Measurements from ENCODE around the gene BABAM2.

Gene BABAM2

GRCh38 chr2:27890146-27890923, at the start of gene BABAM2, which contains the start of gene RBKS:
Gene BABAM2, plus strand, starts transcription at chr2:27890729. Its CDS starts 3,828 bp downstream, at chr2:27894557.
Gene RBKS, minus strand, starts transcription at chr2:27890387. Its CDS starts 42 bp downstream, at chr2:27890345.
- H3K27ac ChIP-seq (ENCODE audit: extremely low read depth, low read depth, low read length): peak within 1 kb of the TSS; percentile 84
- ChIA-PET CTCF (interaction anchor here (0.8 kb wide), 1 partner anchor 506 kb away, joined by 3 read pairs; no protein-coding TSS in a partner anchor), POLR2A (interaction anchor here (0.6 to 2.0 kb wide), 4 partner anchors 8 to 92 kb away, joined by 3 to 5 read pairs (median 4); no protein-coding TSS in a partner anchor)
- H3K4me3 ChIP-seq (ENCODE audit: low read depth, low read length): peak within 1 kb of the TSS; percentile 92
- H3K9me3 ChIP-seq (ENCODE audit: control insufficient read depth, insufficient read depth, low read depth, low read length): no peaks in the 10 kb centered on the region
- peaks cover 0 to 10% of the 10 kb centered on the region in 2 experiments; a peak in 1 of 3 replicates for H3K36me3 ChIP-seq (ENCODE audit: control insufficient read depth in 2 of 2, insufficient read depth in 1 of 2, low read length in 2 of 2)
- peaks cover 8% of the 10 kb centered on the region; the same call in 1 of the 2 replicates for H3K4me1 ChIP-seq (ENCODE audit: control insufficient read depth, insufficient read depth, low read length)
- TF ChIP-seq MYNN (tag by site-specific recombination; IDR thresholded peaks at IDR 0.05; ENCODE audit: borderline replicate concordance): no peak
- no peak for TF ChIP-seq SALL2 (tag by site-specific recombination; IDR thresholded peaks at IDR 0.05; ENCODE audit: borderline replicate concordance)
- no peak for TF ChIP-seq SETDB1 (IDR thresholded peaks at IDR 0.05; ENCODE audit: insufficient read length, low read length)
- no peak for TF ChIP-seq ZNF174 (tag by site-specific recombination; IDR thresholded peaks at IDR 0.05)
- no peak for TF ChIP-seq ZNF366 (tag by site-specific recombination; conservative IDR thresholded peaks at IDR 0.05)
- no peak for TF ChIP-seq ZNF274 (IDR thresholded peaks at IDR 0.05; ENCODE audit: low read length)
- TF ChIP-seq ZNF274 (tag by site-specific recombination; IDR thresholded peaks at IDR 0.05; ENCODE audit: borderline replicate concordance): no peak
- no peak for TF ChIP-seq ZNF398 (tag by site-specific recombination; IDR thresholded peaks at IDR 0.05)
- no peak for TF ChIP-seq HOXA7 (CRISPR knock-in tag; IDR thresholded peaks at IDR 0.05; ENCODE audit: borderline replicate concordance)
- peak; percentile 81; the same call in 1 of the 2 replicates for TF ChIP-seq ZNF777 (tag by site-specific recombination; IDR thresholded peaks at IDR 0.05; ENCODE audit: borderline replicate concordance)
- TF ChIP-seq ZBTB20 (tag by site-specific recombination; IDR thresholded peaks at IDR 0.05): peak; percentile 49; the same call in 1 of the 2 replicates
- no peak for TF ChIP-seq ZBTB44 (tag by site-specific recombination; IDR thresholded peaks at IDR 0.05)
- peak; percentile 15; the same call in 1 of the 2 replicates for TF ChIP-seq ZNF692 (tag by site-specific recombination; IDR thresholded peaks at IDR 0.05)
- no peak for TF ChIP-seq KLF8 (tag by site-specific recombination; IDR thresholded peaks at IDR 0.05)
- no peak for TF ChIP-seq ZNF529 (tag by site-specific recombination; IDR thresholded peaks at IDR 0.05; ENCODE audit: insufficient replicate concordance)
- no peak for TF ChIP-seq ZSCAN23 (tag by site-specific recombination; IDR thresholded peaks at IDR 0.05)
- no peak for TF ChIP-seq ZNF280D (tag by site-specific recombination; IDR thresholded peaks at IDR 0.05)
- TF ChIP-seq ZSCAN18 (tag by site-specific recombination; IDR thresholded peaks at IDR 0.05): no peak
- TF ChIP-seq EGR2 (tag by site-specific recombination; IDR thresholded peaks at IDR 0.05; ENCODE audit: low read depth): peak; percentile 91
- TF ChIP-seq ZNF704 (tag by site-specific recombination; IDR thresholded peaks at IDR 0.05): no peak
- peak; percentile 53 for TF ChIP-seq KLF17 (tag by site-specific recombination; IDR thresholded peaks at IDR 0.05)
